GM23338 (cell line): ENCODE data around the gene NFAT5. TPM values are rescaled to one million over a fixed set of nuclear protein-coding genes. Genes with fewer than 3 reads are reported as not detected.

Experiments used
- JUNB ChIP-seq: IDR thresholded peaks from one replicate; pipeline ENCODE4 v1.6.1; 2016; ENCODE audit warnings: antibody characterized with exemption; ENCODE audit not compliant: unreplicated experiment
- POLR2AphosphoS5 ChIP-seq: IDR thresholded peaks from 2 replicates; pipeline ENCODE4 v1.6.1; 2016; ENCODE audit warnings: antibody characterized with exemption, low read depth
- polyA plus RNA-seq: library from polyadenylated mRNA; unstranded; fragments of >200 nt; fragmentation: Nextera tagmentation; extraction: Ambion mirVana; gene quantifications from 2 replicates; pipeline ENCODE4 v1.2.1, GENCODE V29; 2016
- total RNA-seq: library from RNA; depleted of rRNA; stranded (reverse); fragments of >200 nt; shearing (Covaris generic); gene quantifications from 2 replicates; pipeline ENCODE4 v1.2.3, GENCODE V29; 2014
- TF ChIP-seq, protein P1 (sequence below): fragments of 250-450 bp; sonication (Bioruptor Pico); IDR thresholded peaks from 2 replicates; pipeline ENCODE4 v1.5.0; 2020; ENCODE audit warnings: mild to moderate bottlenecking, moderate library complexity
- TF ChIP-seq, protein P2 (sequence below): IDR thresholded peaks from 2 replicates; pipeline ENCODE4 v1.6.1; 2016; ENCODE audit warnings: antibody characterized with exemption
- TF ChIP-seq, protein P3 (sequence below), 2 experiments: fragments of 200-600 bp in 1 of 2; sonication (generic) in 1 of 2; conservative IDR thresholded peaks; 2 replicates each; pipeline versions ENCODE4 v1.5.1 to v1.6.1; 2016 to 2017; ENCODE audit warnings: antibody characterized with exemption in 2 of 2, low read depth in 2 of 2, mild to moderate bottlenecking in 2 of 2, moderate library complexity in 1 of 2
- TF ChIP-seq, protein P4 (sequence below): IDR thresholded peaks from one replicate; pipeline ENCODE4 v1.6.1; 2018; ENCODE audit warnings: antibody characterized with exemption; ENCODE audit not compliant: unreplicated experiment

NFAT5 gene
- total and polyA plus RNA-seq, 2 experiments from 2014 or later, result 10.6 to 27.0 TPM

DNA sequence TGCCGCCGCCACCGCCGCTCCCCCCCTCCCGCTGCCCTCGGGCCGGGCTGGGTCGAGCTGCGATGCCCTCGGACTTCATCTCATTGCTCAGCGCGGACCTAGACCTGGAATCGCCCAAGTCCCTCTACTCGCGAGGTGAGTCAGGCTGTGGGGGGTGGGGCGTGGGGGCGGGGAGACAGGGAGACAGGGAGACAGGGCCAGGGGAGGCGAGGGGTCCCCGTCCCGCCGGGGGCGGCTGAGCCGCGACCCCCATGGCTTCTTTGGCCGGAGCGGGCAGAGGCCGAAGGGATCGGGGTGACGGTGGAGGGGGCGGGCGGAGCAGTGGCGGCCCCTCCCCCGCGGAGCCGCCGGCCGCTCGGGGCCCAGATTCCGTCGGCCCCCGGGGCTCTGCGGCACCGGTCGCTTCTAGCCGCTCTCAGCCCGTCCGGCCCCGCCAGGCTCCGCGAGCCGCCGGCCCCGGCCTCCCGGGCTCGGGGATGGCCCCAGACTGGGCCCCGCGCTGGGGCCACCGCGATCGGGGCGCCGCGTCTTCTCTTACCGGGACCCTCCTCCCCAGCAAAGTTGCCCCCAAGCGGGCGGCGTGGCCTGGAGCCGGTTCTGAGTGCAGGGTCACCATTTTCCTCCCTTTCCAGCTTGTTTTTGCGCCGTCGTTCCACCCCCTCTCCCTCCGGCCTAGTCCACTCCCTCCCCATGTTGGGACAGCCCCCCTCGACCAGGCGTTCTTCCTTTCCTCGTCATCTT lies 644 bp downstream of the NFAT5 start (continued):
- TF ChIP-seq, protein P1, sequence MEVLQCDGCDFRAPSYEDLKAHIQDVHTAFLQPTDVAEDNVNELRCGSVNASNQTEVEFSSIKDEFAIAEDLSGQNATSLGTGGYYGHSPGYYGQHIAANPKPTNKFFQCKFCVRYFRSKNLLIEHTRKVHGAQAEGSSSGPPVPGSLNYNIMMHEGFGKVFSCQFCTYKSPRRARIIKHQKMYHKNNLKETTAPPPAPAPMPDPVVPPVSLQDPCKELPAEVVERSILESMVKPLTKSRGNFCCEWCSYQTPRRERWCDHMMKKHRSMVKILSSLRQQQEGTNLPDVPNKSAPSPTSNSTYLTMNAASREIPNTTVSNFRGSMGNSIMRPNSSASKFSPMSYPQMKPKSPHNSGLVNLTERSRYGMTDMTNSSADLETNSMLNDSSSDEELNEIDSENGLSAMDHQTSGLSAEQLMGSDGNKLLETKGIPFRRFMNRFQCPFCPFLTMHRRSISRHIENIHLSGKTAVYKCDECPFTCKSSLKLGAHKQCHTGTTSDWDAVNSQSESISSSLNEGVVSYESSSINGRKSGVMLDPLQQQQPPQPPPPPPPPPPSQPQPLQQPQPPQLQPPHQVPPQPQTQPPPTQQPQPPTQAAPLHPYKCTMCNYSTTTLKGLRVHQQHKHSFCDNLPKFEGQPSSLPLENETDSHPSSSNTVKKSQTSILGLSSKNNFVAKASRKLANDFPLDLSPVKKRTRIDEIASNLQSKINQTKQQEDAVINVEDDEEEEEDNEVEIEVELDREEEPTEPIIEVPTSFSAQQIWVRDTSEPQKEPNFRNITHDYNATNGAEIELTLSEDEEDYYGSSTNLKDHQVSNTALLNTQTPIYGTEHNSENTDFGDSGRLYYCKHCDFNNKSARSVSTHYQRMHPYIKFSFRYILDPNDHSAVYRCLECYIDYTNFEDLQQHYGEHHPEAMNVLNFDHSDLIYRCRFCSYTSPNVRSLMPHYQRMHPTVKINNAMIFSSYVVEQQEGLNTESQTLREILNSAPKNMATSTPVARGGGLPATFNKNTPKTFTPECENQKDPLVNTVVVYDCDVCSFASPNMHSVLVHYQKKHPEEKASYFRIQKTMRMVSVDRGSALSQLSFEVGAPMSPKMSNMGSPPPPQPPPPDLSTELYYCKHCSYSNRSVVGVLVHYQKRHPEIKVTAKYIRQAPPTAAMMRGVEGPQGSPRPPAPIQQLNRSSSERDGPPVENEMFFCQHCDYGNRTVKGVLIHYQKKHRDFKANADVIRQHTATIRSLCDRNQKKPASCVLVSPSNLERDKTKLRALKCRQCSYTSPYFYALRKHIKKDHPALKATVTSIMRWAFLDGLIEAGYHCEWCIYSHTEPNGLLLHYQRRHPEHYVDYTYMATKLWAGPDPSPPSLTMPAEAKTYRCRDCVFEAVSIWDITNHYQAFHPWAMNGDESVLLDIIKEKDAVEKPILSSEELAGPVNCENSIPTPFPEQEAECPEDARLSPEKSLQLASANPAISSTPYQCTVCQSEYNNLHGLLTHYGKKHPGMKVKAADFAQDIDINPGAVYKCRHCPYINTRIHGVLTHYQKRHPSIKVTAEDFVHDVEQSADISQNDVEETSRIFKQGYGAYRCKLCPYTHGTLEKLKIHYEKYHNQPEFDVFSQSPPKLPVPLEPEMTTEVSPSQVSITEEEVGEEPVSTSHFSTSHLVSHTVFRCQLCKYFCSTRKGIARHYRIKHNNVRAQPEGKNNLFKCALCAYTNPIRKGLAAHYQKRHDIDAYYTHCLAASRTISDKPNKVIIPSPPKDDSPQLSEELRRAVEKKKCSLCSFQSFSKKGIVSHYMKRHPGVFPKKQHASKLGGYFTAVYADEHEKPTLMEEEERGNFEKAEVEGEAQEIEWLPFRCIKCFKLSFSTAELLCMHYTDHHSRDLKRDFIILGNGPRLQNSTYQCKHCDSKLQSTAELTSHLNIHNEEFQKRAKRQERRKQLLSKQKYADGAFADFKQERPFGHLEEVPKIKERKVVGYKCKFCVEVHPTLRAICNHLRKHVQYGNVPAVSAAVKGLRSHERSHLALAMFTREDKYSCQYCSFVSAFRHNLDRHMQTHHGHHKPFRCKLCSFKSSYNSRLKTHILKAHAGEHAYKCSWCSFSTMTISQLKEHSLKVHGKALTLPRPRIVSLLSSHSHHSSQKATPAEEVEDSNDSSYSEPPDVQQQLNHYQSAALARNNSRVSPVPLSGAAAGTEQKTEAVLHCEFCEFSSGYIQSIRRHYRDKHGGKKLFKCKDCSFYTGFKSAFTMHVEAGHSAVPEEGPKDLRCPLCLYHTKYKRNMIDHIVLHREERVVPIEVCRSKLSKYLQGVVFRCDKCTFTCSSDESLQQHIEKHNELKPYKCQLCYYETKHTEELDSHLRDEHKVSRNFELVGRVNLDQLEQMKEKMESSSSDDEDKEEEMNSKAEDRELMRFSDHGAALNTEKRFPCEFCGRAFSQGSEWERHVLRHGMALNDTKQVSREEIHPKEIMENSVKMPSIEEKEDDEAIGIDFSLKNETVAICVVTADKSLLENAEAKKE (CRISPR knock-in tag), result no peak
- TF ChIP-seq POLR2AphosphoS5, result 0 out of 2 replicates have a peak, but pooled peaks have one; percentile 17
- TF ChIP-seq, protein P2, sequence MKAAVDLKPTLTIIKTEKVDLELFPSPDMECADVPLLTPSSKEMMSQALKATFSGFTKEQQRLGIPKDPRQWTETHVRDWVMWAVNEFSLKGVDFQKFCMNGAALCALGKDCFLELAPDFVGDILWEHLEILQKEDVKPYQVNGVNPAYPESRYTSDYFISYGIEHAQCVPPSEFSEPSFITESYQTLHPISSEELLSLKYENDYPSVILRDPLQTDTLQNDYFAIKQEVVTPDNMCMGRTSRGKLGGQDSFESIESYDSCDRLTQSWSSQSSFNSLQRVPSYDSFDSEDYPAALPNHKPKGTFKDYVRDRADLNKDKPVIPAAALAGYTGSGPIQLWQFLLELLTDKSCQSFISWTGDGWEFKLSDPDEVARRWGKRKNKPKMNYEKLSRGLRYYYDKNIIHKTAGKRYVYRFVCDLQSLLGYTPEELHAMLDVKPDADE, result no peak
- TF ChIP-seq, protein P3, sequence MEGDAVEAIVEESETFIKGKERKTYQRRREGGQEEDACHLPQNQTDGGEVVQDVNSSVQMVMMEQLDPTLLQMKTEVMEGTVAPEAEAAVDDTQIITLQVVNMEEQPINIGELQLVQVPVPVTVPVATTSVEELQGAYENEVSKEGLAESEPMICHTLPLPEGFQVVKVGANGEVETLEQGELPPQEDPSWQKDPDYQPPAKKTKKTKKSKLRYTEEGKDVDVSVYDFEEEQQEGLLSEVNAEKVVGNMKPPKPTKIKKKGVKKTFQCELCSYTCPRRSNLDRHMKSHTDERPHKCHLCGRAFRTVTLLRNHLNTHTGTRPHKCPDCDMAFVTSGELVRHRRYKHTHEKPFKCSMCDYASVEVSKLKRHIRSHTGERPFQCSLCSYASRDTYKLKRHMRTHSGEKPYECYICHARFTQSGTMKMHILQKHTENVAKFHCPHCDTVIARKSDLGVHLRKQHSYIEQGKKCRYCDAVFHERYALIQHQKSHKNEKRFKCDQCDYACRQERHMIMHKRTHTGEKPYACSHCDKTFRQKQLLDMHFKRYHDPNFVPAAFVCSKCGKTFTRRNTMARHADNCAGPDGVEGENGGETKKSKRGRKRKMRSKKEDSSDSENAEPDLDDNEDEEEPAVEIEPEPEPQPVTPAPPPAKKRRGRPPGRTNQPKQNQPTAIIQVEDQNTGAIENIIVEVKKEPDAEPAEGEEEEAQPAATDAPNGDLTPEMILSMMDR (conservative IDR thresholded peaks at IDR 0.05; ENCODE audit: low read depth in 2 of 2), result no peak
- no peak for TF ChIP-seq JUNB
- TF ChIP-seq, protein P4, sequence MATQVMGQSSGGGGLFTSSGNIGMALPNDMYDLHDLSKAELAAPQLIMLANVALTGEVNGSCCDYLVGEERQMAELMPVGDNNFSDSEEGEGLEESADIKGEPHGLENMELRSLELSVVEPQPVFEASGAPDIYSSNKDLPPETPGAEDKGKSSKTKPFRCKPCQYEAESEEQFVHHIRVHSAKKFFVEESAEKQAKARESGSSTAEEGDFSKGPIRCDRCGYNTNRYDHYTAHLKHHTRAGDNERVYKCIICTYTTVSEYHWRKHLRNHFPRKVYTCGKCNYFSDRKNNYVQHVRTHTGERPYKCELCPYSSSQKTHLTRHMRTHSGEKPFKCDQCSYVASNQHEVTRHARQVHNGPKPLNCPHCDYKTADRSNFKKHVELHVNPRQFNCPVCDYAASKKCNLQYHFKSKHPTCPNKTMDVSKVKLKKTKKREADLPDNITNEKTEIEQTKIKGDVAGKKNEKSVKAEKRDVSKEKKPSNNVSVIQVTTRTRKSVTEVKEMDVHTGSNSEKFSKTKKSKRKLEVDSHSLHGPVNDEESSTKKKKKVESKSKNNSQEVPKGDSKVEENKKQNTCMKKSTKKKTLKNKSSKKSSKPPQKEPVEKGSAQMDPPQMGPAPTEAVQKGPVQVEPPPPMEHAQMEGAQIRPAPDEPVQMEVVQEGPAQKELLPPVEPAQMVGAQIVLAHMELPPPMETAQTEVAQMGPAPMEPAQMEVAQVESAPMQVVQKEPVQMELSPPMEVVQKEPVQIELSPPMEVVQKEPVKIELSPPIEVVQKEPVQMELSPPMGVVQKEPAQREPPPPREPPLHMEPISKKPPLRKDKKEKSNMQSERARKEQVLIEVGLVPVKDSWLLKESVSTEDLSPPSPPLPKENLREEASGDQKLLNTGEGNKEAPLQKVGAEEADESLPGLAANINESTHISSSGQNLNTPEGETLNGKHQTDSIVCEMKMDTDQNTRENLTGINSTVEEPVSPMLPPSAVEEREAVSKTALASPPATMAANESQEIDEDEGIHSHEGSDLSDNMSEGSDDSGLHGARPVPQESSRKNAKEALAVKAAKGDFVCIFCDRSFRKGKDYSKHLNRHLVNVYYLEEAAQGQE, result no peak
